Spinal cord (tissue), 10 donors: ENCODE results near the gene FGD6. TPM values are rescaled to one million over a fixed set of nuclear protein-coding genes. Genes with fewer than 3 reads are reported as not detected.

Source experiments
- DNase-seq, 6 donors: peaks; one replicate each; pipeline versions ENCODE4 v3.0.0 to v3.0.0-alpha.2; 2013 to 2015; ENCODE audit warnings: low spot score in 6 of 6, low read depth in 4 of 6
- H3K27ac ChIP-seq: one replicate; pipeline ENCODE4 v1.5.1; 2013; ENCODE audit warnings: low read depth, low read length, control low read depth
- H3K27me3 ChIP-seq: one replicate; pipeline ENCODE4 v1.6.1; 2013; ENCODE audit warnings: low read length; ENCODE audit not compliant: control insufficient read depth, insufficient read depth
- H3K36me3 ChIP-seq: one replicate; pipeline ENCODE4 v1.6.1; 2013; ENCODE audit warnings: low read length; ENCODE audit not compliant: control insufficient read depth, insufficient read depth
- H3K4me1 ChIP-seq: one replicate; pipeline ENCODE4 v1.6.1; 2013; ENCODE audit warnings: low read length; ENCODE audit not compliant: control insufficient read depth, insufficient read depth
- H3K4me3 ChIP-seq: one replicate; pipeline ENCODE4 v1.5.1; 2013; ENCODE audit warnings: low read depth, low read length, control low read depth
- H3K9me3 ChIP-seq: one replicate; pipeline ENCODE4 v1.6.1; 2013; ENCODE audit warnings: low read length; ENCODE audit not compliant: control insufficient read depth, insufficient read depth
- WGBS: methylation state at CpG from one replicate; pipeline ENCODE4 v1.1.5; 2013; ENCODE audit warnings: missing lambda C conversion rate; ENCODE audit not compliant: insufficient coverage; 5-methylcytosine and 5-hydroxymethylcytosine counted together
- polyA plus RNA-seq, 2 donors: library from polyadenylated mRNA; unstranded; fragments of 120-200 nt; gene quantifications; one replicate each; pipeline ENCODE4 v1.2.1, GENCODE V29; 2013; ENCODE audit not compliant: insufficient read length in 2 of 2
- total RNA-seq, 2 donors: library from RNA; depleted of rRNA in 1 of 2; stranded (reverse); fragments of 120-200 nt in 1 of 2; fragments of >200 nt in 1 of 2; gene quantifications; one replicate each; pipeline versions ENCODE4 v1.2.3 to v1.2.4, GENCODE V29; 2013 to 2014
- donor health status: healthy.

The FGD6 gene
- total and polyA plus RNA-seq, 4 donors, result 6.1 to 42.9 (median 15.2) TPM

DNA sequence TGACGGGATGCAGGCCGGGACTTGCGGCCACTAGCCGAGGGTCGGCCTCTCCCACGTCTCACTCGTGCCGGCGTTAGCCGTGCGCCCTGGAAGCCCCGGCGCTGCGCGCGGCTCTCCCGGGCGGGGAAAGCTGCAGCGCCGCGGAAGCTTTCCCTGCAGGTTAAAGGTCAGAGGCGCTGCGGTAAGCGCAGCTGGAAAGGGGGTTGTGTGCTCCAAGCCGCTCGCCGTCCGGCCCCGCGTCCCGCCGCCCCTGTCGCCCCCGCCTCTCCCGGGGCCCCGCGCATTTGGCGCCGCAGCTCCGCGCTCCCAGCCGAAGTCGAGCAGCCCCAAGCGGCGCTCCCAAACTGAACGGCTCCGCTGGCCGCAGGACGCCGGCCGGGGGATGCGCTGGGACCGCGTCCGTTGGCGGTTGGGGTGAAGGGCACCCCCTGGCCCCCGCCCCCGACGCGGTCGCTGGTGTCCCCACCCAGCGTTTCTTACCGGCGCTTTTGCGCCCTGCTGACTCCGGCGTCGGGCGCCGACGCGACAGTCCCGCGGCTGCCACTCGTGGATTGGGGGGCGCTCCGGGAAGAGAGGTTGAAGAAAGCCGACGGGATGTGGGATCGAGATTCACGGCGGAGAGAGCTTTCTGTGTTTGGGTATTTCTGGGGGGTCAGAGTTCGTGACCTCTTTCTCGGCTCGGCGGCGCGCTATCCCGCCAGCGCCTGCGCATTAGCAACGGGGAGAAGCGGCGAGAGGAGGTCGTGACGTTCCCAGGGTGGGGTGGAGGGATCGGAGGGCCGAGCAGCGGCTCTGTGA lies 144.2 kb downstream of the FGD6 start, which contains the start of gene NR2C1:
TSS of gene NR2C1 (minus strand) at position 719 of the 798 bp plus-strand sequence. CDS start 6,234 bp downstream, outside the sequence.
- Histone ChIP-seq H3K27me3 (no peaks in the 10 kb centered on the region), H3K4me3 (peak within 1 kb of the TSS; percentile 93), H3K36me3 (no peaks in the 10 kb centered on the region), H3K9me3 (no peaks in the 10 kb centered on the region), H3K27ac (peak within 1 kb of the TSS; percentile 93), H3K4me1 (peaks cover 10% of the 10 kb centered on the region)
- DNase-seq, result peak; percentile 83 to 99 (median 88)
- WGBS, result under 1% methylated on average over 99 of the region's 99 CpGs

GRCh38 chr12:95070378-95070777 lies 146.9 kb downstream of the FGD6 start:
- no peak for DNase-seq
- peaks cover 10% of the 10 kb centered on the region for H3K4me1 ChIP-seq
- no peak overlapping the region for H3K4me3 ChIP-seq
- no peaks in the 10 kb centered on the region for H3K27me3 ChIP-seq
- H3K9me3 ChIP-seq, result no peaks in the 10 kb centered on the region
- H3K27ac ChIP-seq, result no peak overlapping the region
- WGBS, result 60% methylated on average over 1 of the region's 1 CpG
- peaks cover 3% of the 10 kb centered on the region for H3K36me3 ChIP-seq

DNA sequence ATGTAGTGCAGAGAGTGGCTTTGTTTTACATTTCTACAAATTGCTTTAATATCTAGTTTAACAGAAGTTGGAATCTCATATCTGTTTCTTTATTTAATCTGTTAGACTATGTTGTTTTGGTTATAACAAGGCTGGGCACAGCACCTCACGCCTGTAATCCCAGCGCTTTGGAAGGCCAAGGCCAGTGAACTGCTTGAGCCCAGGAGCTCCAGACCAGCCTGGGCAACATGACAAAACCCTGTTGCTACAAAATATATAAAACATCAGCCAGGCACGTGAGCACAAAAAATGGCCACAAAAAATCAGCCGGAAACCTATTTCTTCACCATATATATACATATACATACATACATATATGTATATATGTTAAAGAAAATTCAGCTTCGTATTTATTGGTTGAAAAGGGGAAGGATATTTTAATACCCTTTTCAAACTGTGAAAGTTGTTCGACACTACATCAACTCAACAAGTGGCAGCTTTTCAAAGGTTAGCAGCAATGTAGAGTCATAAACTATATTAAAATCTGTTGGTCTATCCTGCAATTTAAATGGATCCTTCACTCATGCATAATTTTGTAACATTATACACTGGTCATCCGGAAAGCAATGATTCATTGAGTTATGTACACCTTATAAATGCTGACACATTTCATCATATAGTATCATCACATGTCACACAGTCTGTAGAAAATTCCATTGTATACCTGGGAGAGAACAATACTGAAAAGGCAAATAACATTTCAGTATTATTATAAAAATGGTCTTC lies 151.0 kb downstream of the FGD6 start:
- no peak for DNase-seq
- no peaks in the 10 kb centered on the region for H3K27me3 ChIP-seq
- H3K9me3 ChIP-seq, result no peaks in the 10 kb centered on the region
- H3K4me1 ChIP-seq, result no peaks in the 10 kb centered on the region
- 100% methylated on average over 2 of the region's 7 CpGs for WGBS
- H3K36me3 ChIP-seq, result peaks cover 16% of the 10 kb centered on the region
- H3K4me3 ChIP-seq, result no peak overlapping the region
- no peak overlapping the region for H3K27ac ChIP-seq

DNA sequence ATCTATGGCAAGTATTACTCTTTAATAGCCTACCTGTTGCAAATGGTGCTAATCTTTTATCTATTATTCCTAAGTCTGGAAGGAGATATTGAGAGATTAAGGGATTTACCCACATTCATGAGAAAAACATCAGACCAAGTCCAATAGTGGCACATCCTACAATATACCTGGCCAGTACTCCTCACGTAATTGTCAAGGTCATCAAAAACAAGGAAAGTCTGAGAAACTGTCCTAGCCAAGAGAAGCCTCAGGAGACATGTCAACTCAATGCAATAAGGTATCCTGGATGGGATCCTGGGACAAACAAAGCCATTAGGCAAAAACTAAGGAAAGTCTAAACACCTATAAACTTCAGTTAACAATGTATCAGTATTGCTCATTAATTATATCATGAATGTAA lies 156.3 kb downstream of the FGD6 start:
- peaks cover 37% of the 10 kb centered on the region for H3K36me3 ChIP-seq
- DNase-seq, result no peak
- H3K27ac ChIP-seq, result no peak overlapping the region
- 100% methylated on average over 1 of the region's 1 CpG for whole genome bisulfite sequencing
- no peaks in the 10 kb centered on the region for H3K27me3 ChIP-seq
- H3K4me1 ChIP-seq, result no peaks in the 10 kb centered on the region
- no peak overlapping the region for H3K4me3 ChIP-seq
- H3K9me3 ChIP-seq, result no peaks in the 10 kb centered on the region

- Histone ChIP-seq H3K36me3 (peaks cover 38% of the 10 kb centered on the region), H3K9me3 (no peaks in the 10 kb centered on the region)
- 100% methylated on average over 1 of the region's 4 CpGs for WGBS
Observed at GRCh38 chr12:95059984-95060383, 157.3 kb downstream of the FGD6 start.

GRCh38 chr12:95057424-95057823 lies 159.8 kb downstream of the FGD6 start:
- Histone ChIP-seq H3K4me1 (no peaks in the 10 kb centered on the region), H3K27me3 (no peaks in the 10 kb centered on the region), H3K27ac (no peak overlapping the region), H3K36me3 (peaks cover 28% of the 10 kb centered on the region), H3K4me3 (no peak overlapping the region), H3K9me3 (no peaks in the 10 kb centered on the region)
- no CpG with 5 or more reads among the region's 3 CpGs for WGBS
- no peak for DNase-seq

More at GRCh38 chr12:95059984-95060383, 157.3 kb downstream of the FGD6 start:
- Histone ChIP-seq H3K4me3 (no peak overlapping the region), H3K27me3 (no peaks in the 10 kb centered on the region), H3K4me1 (no peaks in the 10 kb centered on the region), H3K27ac (no peak overlapping the region)
- no peak for DNase-seq

- no peak for DNase-seq
- H3K27me3 ChIP-seq, result no peaks in the 10 kb centered on the region
- H3K9me3 ChIP-seq, result no peaks in the 10 kb centered on the region
- WGBS, result no CpG with 5 or more reads among the region's 2 CpGs
- peaks cover 33% of the 10 kb centered on the region for H3K36me3 ChIP-seq
- no peaks in the 10 kb centered on the region for H3K4me1 ChIP-seq
- H3K4me3 ChIP-seq, result no peak overlapping the region
- no peak overlapping the region for H3K27ac ChIP-seq
Observed at GRCh38 chr12:95055057-95055456, 162.2 kb downstream of the FGD6 start.

GRCh38 chr12:95054206-95054605 lies 163.1 kb downstream of the FGD6 start:
- Histone ChIP-seq H3K4me1 (no peaks in the 10 kb centered on the region), H3K36me3 (peaks cover 31% of the 10 kb centered on the region), H3K4me3 (no peak overlapping the region), H3K27ac (no peak overlapping the region), H3K9me3 (no peaks in the 10 kb centered on the region), H3K27me3 (no peaks in the 10 kb centered on the region)
- DNase-seq, result no peak
- WGBS, result no CpG with 5 or more reads among the region's 2 CpGs

- DNase-seq, result no peak
- no CpG with 5 or more reads among the region's 4 CpGs for WGBS
- peaks cover 23% of the 10 kb centered on the region for H3K36me3 ChIP-seq
Observed at GRCh38 chr12:95051241-95051640, 166.0 kb downstream of the FGD6 start.

More at GRCh38 chr12:95051241-95051640, 166.0 kb downstream of the FGD6 start:
- no peaks in the 10 kb centered on the region for H3K27me3 ChIP-seq
- H3K4me3 ChIP-seq, result no peak overlapping the region
- no peaks in the 10 kb centered on the region for H3K9me3 ChIP-seq
- no peaks in the 10 kb centered on the region for H3K4me1 ChIP-seq
- H3K27ac ChIP-seq, result no peak overlapping the region
